Ovary (tissue), 9 donors: Measurements from ENCODE around the gene MYO3B. TPM values are rescaled to one million over a fixed set of nuclear protein-coding genes. Genes with fewer than 3 reads are reported as not detected.

Source experiments
- DNase-seq, 5 donors: peaks; one replicate each; pipeline ENCODE4 v3.0.0-alpha.2; 2019 to 2020
- H3K27ac ChIP-seq, 2 donors: fragments of 200-600 bp; one replicate each; pipeline versions ENCODE4 v1.5.1 to v1.8.0; 2019 to 2022
- H3K27me3 ChIP-seq: fragments of 200-600 bp; one replicate; pipeline ENCODE4 v1.8.0; 2022
- H3K36me3 ChIP-seq: fragments of 200-600 bp; sonication (generic); one replicate; pipeline ENCODE4 v1.5.1; 2019
- H3K4me1 ChIP-seq: one replicate; pipeline ENCODE4 v1.8.1; 2013; ENCODE audit warnings: mild to moderate bottlenecking, moderate library complexity; ENCODE audit not compliant: insufficient read depth
- H3K4me3 ChIP-seq: fragments of 200-600 bp; sonication (generic); one replicate; pipeline ENCODE4 v1.5.1; 2017
- H3K9me3 ChIP-seq, 2 donors: fragments of 200-600 bp in 1 of 2; sonication (generic) in 1 of 2; one replicate each; pipeline versions ENCODE4 v1.5.1 to v1.8.1; 2013 to 2019; ENCODE audit warnings: mild to moderate bottlenecking in 1 of 2, moderate library complexity in 1 of 2
- CTCF ChIP-seq, 3 donors: fragments of 450-650 bp in 2 of 3; fragments of 200-600 bp in 1 of 3; IDR thresholded peaks; one replicate each; pipeline versions ENCODE4 v1.5.1 to v1.8.0; 2016 to 2022; ENCODE audit warnings: antibody characterized with exemption in 3 of 3, mild to moderate bottlenecking in 1 of 3
- EP300 ChIP-seq: sonication (generic); formaldehyde crosslinking; IDR thresholded peaks from one replicate; pipeline ENCODE4 v1.6.1; 2017; ENCODE audit warnings: antibody characterized with exemption
- POLR2A ChIP-seq: fragments of 450-650 bp; IDR thresholded peaks from one replicate; pipeline ENCODE4 v1.6.1; 2017; ENCODE audit warnings: antibody characterized with exemption, mild to moderate bottlenecking, moderate library complexity
- WGBS, 3 donors: extraction: QIAGEN DNeasy Blood & Tissue Kit in 1 of 3; methylation state at CpG; one replicate each; pipeline versions ENCODE4 v1.1.5 to v1.1.7; 2013 to 2017; 5-methylcytosine and 5-hydroxymethylcytosine counted together
- intact Hi-C, 4 donors: fragments of 100-400 bp; cut with DNase I; formaldehyde crosslinking; loops; one replicate each; pipeline versions ENCODE4 v1.11.0 to v1.15.1; 2022 to 2023
- polyA plus RNA-seq, 2 donors: library from polyadenylated mRNA; stranded (reverse); fragments of 200-250 nt in 1 of 2; fragments of 350-450 nt in 1 of 2; fragmentation: Illumina TruSeq in 1 of 2; extraction: RNeasy Lipid Tissue Mini Kit (QIAGEN cat#74804) in 1 of 2; gene quantifications; one replicate each; pipeline ENCODE4 v1.2.3, GENCODE V29; 2013 to 2014
- total RNA-seq, 7 donors: library from RNA; depleted of rRNA in 2 of 7; stranded (reverse); fragments of >200 nt in 2 of 7; fragmentation: NEBNext Ultra II Directional in 3 of 7; extraction: Animal tissue kit (Norgen Biotek cat#: 25700) in 3 of 7; gene quantifications; one replicate each; pipeline versions ENCODE4 v1.1.0 to v1.2.4, GENCODE V29; 2016 to 2023
- donor health status: DM: no; HTN: no; CAD: no; lungs with moderate emphysema.
- donor health status: DM: no; HTN: no; CAD: no.
- donor health status: Bipolar disorder and iron deficiency.
- donor health status: DM: yes; HTN: yes; CAD: no.
- donor health status: DM: no; HTN: no; CAD: no.
- donor health status: DM: yes; HTN: yes; CAD: no.

MYO3B gene
- total and polyA plus RNA-seq, 9 donors, result 0.04 to 1.3 (median 0.12) TPM; not detected in 2

GRCh38 chr2:170457742-170458141 lies 279.8 kb downstream of the MYO3B start:
- no peak overlapping the region for H3K4me3 ChIP-seq
- H3K27ac ChIP-seq, result no peak overlapping the region
- no peaks in the 10 kb centered on the region for H3K4me1 ChIP-seq
- TF ChIP-seq EP300, result no peak
- no peak for TF ChIP-seq CTCF (IDR thresholded peaks at IDR 0.05)
- no peak for TF ChIP-seq POLR2A
- H3K36me3 ChIP-seq, result no peaks in the 10 kb centered on the region
- DNase-seq, result no peak
- no peaks in the 10 kb centered on the region for H3K9me3 ChIP-seq
- intact Hi-C loops, result no loop called here
- 92 to 96% (median 95%) methylated on average over 9 of the region's 9 CpGs for WGBS, 3 donors
- H3K27me3 ChIP-seq, result no peaks in the 10 kb centered on the region

- no peak overlapping the region for H3K27ac ChIP-seq
- no peaks in the 10 kb centered on the region for H3K27me3 ChIP-seq
- TF ChIP-seq POLR2A (no peak), CTCF (IDR thresholded peaks at IDR 0.05) (no peak), EP300 (no peak)
- no peak for DNase-seq
- intact Hi-C loops, result loop anchor here in 1 of 4 donors (10.0 kb wide), 1 partner anchor 353 kb away; the partner anchor contains the start of gene GAD1
- H3K4me1 ChIP-seq, result no peaks in the 10 kb centered on the region
- H3K36me3 ChIP-seq, result no peaks in the 10 kb centered on the region
- H3K9me3 ChIP-seq, result no peaks in the 10 kb centered on the region
- no peak overlapping the region for H3K4me3 ChIP-seq
- 70 to 76% (median 75%) methylated on average over 4 of the region's 4 CpGs for WGBS, 3 donors
Observed at GRCh38 chr2:170461889-170462288, 283.9 kb downstream of the MYO3B start.

GRCh38 chr2:170462433-170463205 lies 284.7 kb downstream of the MYO3B start:
- no peaks in the 10 kb centered on the region for H3K9me3 ChIP-seq
- DNase-seq, result no peak
- no peak for TF ChIP-seq EP300
- no peak for TF ChIP-seq POLR2A
- TF ChIP-seq CTCF (IDR thresholded peaks at IDR 0.05), result no peak
- intact Hi-C loops, result loop anchor here in 1 of 4 donors (10.0 kb wide), 1 partner anchor 352 kb away; the partner anchor contains the start of gene GAD1
- H3K27me3 ChIP-seq, result no peaks in the 10 kb centered on the region
- WGBS, 3 donors, result 64 to 72% (median 69%) methylated on average over 8 of the region's 8 CpGs
- H3K4me3 ChIP-seq, result no peak overlapping the region
- H3K36me3 ChIP-seq, result no peaks in the 10 kb centered on the region
- H3K27ac ChIP-seq, result no peak overlapping the region
- H3K4me1 ChIP-seq, result no peaks in the 10 kb centered on the region

GRCh38 chr2:170463206-170463537 lies 285.2 kb downstream of the MYO3B start:
- Histone ChIP-seq H3K4me3 (no peak overlapping the region), H3K9me3 (no peaks in the 10 kb centered on the region), H3K4me1 (no peaks in the 10 kb centered on the region), H3K36me3 (no peaks in the 10 kb centered on the region), H3K27me3 (no peaks in the 10 kb centered on the region), H3K27ac (no peak overlapping the region)
- no peak for TF ChIP-seq POLR2A
- 89 to 94% (median 92%) methylated on average over 4 of the region's 4 CpGs for WGBS, 3 donors
- intact Hi-C loops, result loop anchor here in 1 of 4 donors (10.0 kb wide), 1 partner anchor 352 kb away; the partner anchor contains the start of gene GAD1
- no peak for DNase-seq

DNA sequence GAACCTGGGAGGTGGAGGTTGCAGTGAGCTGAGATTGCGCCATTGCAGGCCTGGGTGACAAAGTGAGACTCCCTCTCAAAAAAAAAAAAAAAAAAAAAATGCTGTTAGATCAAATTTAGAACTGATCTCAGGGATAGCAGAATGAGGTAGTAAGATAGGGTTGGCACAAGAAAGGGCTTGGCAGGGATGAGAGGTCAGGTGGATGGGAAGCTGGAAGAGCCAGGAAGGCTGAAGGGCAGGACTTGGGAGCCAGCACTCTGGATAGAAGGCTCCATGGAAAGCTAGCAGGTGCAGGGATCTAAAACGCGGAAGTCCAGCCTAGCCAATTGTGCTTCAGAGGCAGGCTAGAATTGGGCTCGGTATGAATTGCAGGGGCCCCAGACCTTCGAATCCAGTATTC lies 286.3 kb downstream of the MYO3B start:
- intact Hi-C loops, result loop anchor here in 1 of 4 donors (10.0 kb wide), 1 partner anchor 351 kb away; the partner anchor contains the start of gene GAD1
- no peaks in the 10 kb centered on the region for H3K4me1 ChIP-seq
- WGBS, 3 donors, result 96 to 98% (median 97%) methylated on average over 5 of the region's 5 CpGs
- no peak overlapping the region for H3K27ac ChIP-seq
- no peak overlapping the region for H3K4me3 ChIP-seq
- no peaks in the 10 kb centered on the region for H3K36me3 ChIP-seq
- H3K27me3 ChIP-seq, result no peaks in the 10 kb centered on the region
- TF ChIP-seq CTCF (IDR thresholded peaks at IDR 0.05), result no peak
- no peak for TF ChIP-seq POLR2A
- no peak for TF ChIP-seq EP300
- no peak for DNase-seq
- no peaks in the 10 kb centered on the region for H3K9me3 ChIP-seq
